Stimulated activated CD8-positive, alpha-beta memory T cell treated with anti-CD3 and anti-CD28 coated beads, Interleukin-12 subunit alpha, Interleukin-12 subunit beta, amount 100 ng/mL, for 24 hours (primary cell): ENCODE measurements around the gene CGRRF1.

ENCODE experiments used
- DNase-seq: peaks from one replicate; pipeline ENCODE4 v3.0.0-alpha.2; 2020; ENCODE audit errors: extremely low read depth

CGRRF1 gene

DNA sequence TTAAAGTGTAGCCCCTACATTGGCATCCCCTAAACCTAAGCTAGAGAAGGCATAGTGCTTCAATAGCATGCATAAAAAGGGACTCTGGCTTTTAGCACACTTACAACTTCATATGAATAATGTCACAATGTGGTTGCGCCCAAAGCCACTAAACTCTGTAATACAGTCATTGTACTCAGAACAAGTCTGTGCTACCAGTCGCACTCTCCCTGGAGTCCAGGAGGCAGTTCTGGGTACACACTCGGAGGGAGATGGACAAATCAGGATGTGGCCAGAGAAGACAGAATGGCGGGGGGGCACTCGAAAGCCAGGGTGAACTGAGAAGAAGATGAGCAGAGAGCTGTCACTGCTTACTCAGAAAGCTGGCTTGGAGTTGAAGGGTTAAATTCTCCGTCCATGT, 67.8 kb downstream of the CGRRF1 start:
- no peak for DNase-seq

DNA sequence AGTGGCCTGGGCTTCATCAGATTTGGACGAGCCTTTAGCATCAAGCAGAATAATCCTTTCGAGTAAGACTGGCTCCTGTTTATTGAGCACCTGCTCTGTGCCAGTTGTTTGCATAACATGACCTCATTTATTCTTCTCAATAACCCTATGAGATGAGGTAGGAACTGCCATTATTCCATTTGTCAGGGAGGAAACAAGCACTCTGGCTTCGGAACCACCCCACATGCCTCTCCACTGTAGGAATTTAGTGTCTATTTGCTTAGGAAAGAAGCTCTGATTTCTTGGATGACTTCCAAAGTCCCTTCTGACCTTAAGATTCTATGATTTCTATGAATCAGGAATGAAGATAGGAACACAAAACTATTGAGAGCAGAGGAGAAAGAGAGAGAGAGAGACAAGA, 68.3 kb downstream of the CGRRF1 start:
- no peak for DNase-seq

DNA sequence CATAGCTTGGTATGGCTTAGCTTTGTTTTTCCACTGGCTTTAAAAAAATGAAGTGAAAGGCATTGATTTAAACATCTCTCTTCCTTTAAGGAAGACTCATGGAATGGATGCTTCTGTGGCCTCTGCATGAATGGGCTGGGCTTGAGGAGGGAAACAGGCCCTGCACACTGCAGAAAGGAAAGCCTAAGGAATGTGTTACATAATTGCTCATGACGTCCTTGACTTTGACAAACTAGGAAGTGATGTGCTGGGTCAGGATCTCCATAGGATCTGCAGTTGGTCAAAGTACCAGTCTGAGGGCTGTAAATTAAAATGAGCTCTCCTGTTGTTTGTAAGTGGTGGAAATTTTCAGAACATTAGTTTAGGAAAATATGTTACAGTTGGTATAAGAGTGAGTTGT, 69.9 kb downstream of the CGRRF1 start:
- no peak for DNase-seq

- no peak for DNase-seq
Observed at GRCh38 chr14:54580933-54581332, 71.2 kb downstream of the CGRRF1 start.

DNA sequence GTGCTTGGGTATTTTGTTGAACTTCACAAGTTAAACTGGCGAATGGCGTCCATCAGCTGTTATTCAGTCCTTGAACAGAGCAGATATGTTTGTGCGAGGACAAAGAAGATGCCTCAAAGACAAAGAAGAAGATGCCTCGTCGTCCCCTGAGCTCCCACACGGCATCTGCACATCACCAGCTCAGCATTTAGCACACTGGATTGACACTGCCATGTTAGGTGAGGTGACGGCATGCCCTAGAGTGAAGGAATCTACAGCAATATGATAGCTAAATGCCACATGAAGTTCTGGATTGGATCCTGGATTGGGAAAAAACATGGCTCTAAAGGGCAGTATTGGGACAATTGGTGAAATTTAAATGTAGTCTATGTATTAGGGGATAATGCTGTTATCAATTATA, 72.6 kb downstream of the CGRRF1 start:
- DNase-seq, result no peak

GRCh38 chr14:54584097-54584496, 74.4 kb downstream of the CGRRF1 start:
- no peak for DNase-seq

DNA sequence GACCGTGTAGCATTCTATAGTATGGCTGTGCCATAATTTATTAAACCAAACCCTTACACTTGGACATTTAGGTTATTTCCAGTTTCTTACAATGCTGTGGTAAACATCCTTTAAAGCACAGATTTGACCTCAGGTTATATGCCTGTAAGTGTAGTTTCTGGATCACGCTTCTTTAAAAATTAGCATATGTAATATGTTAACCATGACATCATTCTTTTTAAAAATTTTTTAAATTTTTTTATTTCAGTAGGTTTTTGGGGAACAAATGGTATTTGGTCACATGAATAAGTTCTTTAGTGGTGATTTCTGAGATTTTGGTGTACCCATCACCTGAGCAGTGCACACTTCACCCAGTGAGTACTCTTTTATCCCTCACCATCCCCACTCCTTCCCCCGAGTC, 75.5 kb downstream of the CGRRF1 start:
- DNase-seq, result no peak
